Left lobe of liver (tissue), 2 donors: Measurements from ENCODE around the gene ANOS1. TPM values are rescaled to one million over a fixed set of nuclear protein-coding genes. Genes with fewer than 3 reads are reported as not detected.
"Not testable (repeated sequence)": the region's sequence is repeated elsewhere in the genome, so short reads cannot be mapped to it uniquely, and the experiment has no call there.

Source experiments
- ATAC-seq: fragments of 200-7000 bp; cut with Tn5 transposase; one replicate; pipeline ENCODE4 v1.9.1; 2020; ENCODE audit warnings: mild to moderate bottlenecking, moderate library complexity
- DNase-seq: peaks from one replicate; pipeline ENCODE4 v3.0.0-alpha.2; 2020; ENCODE audit warnings: low spot score
- total RNA-seq: library from RNA; stranded (reverse); gene quantifications from one replicate; pipeline ENCODE4 v1.2.1, GENCODE V29; 2021
- donor health status: DM: no; HTN: no; CAD: no; lungs with moderate emphysema.
- donor health status: DM: no; HTN: yes; CAD: no.

Gene ANOS1
- total RNA-seq, 1 donor from 2014 or later = 0.25 TPM

DNA sequence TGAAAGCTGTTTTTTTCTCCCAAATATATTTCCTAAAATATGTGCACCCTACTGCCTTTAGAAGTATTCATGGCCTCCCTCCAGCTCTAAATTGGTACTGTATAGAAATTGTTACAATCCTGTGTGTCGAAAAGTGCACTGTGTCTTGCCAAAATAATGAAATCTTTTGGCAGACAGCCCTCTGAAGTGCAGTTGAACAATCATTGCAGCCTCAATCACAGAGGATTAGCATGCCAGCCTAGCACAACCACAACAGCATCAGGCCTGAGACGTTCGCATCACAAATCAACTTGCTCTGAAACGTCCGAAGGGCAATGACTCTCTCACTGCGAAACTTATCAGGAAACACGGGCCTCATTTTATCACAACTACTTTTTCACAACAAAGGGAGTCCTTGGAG is 99.0 kb downstream of the ANOS1 start:
- no peak for DNase-seq
- no peak for ATAC-seq

DNA sequence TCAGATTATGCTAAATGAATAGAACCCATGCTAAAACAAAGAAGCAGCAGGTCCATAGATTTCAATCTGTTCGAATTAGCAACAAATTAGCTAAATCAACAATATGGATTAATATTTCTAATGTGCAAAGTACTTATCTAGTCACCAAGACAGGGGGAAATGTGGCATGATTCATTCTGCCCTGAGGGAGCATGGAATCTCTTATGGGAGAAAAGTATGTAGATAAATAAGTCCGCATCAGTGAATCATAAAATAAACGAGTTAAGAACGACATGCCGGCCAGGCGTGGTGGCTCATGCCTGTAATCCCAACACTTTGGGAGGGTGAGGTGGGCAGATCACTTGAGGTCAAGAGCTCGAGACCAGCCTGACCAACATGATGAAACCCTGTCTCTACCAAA is 102.1 kb downstream of the ANOS1 start:
- DNase-seq = no peak
- no peak for ATAC-seq

DNA sequence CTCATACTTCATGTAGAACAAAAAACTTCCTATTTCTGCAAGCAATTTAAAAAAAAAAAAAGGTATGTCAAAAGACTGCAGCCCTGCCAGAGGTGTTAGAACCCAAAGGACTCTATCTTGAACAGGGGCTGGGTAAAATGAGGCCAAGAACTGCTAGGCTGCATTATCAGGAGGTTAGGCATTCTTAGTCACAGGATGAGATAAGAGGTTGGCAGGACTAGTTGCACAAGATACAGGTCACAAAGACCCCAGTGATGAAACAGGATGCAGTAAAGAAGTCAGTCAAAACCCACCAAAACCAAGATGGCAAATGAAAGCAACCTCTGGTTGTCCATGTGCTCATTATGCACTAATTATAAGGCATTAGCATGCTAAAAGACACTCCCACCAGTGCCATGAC is 104.1 kb downstream of the ANOS1 start:
- DNase-seq = no peak

DNA sequence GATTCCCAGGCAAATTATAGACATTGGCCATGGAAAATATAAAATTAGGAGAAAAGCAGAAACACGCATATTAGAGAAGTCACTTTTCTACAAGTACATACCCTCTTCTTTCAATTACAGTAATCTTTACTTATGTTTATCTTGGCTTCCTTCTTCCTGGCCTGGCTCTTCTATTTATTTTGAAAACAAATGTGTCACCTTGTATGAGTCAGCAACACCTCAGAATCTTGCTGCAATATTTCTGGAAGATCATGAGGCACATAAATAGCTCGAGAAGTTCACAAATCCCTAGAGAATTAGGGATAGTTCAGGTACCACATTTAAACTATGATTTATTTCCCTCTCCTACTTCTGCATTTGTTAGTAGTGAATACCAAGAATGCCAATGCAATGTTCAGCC is 124.6 kb downstream of the ANOS1 start:
- DNase-seq (no peak), ATAC-seq (no peak)

More for the DNA sequence above, 104.1 kb downstream of the ANOS1 start:
- no peak for ATAC-seq

DNA sequence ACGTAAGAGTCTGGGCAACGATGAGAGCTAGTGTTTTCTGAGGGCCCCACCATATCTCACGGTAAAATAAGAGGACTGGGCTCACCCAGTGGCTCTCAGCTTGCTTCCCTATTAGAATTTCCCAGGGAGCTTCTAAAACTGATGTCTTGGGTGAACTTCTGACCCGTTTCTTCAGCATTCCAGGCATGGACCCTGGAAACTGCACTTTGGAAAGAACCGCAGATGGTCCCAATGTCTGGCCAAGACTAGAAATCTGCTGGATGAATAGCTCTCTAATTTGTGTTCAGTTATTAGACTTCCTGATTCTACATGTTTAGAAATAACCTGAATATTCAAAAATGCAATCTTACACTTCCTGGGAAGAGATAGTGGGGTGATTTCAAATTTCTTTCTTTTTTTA is 127.8 kb downstream of the ANOS1 start:
- ATAC-seq (no peak), DNase-seq (no peak)

DNA sequence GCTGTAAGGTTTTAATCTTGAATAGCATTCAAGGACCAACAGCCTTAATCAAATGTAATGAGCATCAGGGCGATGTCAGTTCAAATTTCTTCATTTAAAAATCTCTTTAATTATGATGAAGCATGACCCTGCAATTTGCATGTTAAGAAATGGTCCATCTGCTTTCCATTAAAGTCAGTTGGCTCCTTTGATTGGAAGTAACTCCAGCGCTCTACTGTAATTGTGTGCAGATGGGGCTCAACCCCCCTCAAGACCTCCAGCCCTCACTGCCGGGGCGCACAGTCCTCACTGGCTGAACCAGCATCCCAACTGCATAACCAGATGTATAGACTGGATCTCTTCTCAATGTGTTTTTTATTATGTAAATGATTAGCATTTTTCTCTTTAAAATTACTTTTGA is 140.4 kb downstream of the ANOS1 start:
- ATAC-seq (no peak), DNase-seq (no peak)

DNA sequence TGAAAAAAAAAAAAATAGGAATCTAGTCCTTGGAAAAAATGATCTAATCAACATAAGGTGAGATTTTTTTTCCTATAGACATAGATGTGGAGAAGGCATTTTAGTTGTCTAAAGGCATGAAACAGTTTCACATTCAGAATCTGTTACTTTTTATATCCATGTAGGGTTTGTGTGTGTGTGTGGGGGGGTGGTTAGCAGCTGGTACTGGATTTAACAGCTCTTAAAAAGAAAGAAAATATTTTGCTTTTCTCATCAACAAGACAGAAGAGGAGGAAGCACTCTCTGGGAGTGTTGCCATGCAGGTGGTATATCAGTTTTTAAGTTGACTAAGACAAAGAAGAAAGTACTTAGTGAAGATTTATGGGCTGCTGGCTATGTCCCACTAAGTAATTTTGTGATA is 145.0 kb downstream of the ANOS1 start:
- ATAC-seq (no peak), DNase-seq (no peak)

DNA sequence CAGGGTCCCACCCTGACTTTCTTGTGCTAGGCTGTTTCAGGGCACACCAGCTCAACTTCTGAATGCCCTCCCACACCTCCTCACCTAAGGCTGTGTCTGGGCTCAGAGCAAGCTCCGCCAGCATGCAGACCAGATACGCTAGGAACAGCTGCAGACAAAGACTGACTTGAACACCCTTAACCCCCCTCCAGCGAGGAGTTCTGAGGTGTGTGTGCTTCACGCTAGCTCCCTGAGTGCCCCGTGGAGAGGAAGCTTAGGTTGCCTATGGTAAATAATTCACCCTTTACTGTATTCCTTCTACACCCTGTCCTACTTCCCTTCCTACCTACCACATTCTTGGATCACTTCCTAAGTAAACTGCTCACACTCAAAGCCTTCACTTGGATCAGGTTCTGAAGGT is 152.3 kb downstream of the ANOS1 start:
- ATAC-seq = no peak
- no peak for DNase-seq

DNA sequence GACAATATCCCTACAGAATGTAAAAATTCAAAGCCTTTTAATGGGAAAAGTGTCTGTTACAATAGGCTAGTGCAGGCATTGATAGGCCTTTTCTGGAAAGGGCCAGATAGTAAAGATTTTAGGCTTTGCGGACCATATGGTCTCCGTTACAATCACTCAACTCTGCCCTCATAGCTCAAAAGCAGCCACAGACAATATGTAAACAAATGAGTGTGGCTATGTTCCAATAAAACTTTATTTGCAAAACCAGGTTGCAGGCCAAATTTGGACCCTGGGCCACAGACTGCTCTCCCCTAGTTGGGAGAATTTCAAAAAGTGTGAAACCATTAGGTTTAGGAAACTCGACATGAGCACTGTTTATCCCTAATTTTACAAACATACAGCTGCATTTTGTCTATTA is 155.1 kb downstream of the ANOS1 start:
- no peak for DNase-seq
- no peak for ATAC-seq

DNA sequence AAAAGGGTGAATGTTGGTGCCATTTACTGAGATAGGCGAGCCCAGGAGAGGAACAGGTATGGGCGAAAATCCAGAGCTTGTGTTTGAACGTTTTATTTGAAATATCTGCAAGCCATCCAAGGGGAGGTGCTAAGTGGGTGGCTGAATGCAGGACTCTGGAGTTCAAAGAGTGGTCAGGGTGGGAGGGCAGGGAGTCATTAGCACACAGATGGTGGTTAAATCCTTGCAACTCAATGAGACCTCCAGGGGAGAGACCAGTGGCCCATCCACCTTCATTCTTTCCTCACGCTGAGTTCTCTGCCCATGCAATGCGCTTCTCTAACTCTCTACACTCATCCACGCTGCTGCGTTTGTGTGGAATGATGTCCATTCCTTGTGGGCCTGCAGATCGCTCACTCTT is 166.2 kb downstream of the ANOS1 start:
- ATAC-seq = no peak
- no peak for DNase-seq

DNA sequence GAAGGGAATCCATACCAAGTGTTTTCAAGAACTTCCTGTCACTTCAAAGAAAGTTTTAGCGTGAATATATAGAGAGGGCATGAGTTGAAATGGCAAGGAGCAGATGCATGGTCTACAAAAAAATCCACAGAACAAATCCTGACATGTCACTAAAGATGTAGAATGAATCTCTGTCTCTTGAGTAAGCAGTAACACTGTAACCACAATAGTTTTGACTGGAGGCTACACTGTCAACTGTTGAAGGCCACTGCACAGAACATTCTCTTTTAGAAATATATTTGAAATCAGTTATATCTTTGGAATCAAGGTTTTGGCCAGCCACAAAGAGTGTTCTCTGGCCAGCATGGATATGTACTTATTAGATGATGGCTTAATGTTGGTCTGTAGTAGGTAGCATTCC is 183.5 kb downstream of the ANOS1 start:
- no peak for ATAC-seq

DNA sequence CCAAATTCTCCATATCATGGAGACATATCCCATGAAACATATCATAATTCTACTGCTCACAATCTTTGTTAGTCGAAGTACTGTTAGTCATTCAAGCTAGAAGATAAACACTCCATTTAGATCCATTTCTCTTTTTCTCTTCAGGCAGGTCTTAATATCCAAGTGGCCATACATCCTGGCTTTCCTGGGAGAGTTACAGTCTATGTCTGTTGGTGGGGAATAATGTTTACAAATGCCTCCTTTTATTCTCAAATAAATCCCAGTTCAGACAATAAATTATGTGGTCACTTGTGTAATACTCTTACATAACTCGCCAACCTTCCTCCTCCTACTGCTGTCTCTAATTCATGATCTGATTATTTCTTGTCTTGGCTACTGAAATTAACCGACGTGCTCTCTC is 185.2 kb downstream of the ANOS1 start:
- ATAC-seq (no peak), DNase-seq (no peak)

More for the DNA sequence above, 183.5 kb downstream of the ANOS1 start:
- DNase-seq = no peak

DNA sequence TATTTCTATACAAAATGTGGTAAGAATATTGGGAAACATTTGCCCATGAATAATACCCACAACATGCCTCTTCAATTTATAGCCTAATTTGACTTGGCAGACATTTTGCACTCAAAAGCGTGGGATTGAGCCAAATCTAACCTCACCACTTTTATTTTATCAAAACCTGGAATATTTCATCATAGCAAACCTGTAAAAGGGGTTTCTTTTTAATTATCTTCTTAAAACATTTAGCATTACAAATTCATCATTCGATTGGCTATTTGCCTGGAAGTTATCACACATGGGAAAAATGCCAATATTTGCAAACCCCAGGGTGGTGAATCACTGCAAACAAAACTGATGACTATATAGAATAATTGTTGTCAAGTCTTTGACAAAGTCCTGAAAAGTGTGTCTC is 211.1 kb downstream of the ANOS1 start:
- DNase-seq = no peak

DNA sequence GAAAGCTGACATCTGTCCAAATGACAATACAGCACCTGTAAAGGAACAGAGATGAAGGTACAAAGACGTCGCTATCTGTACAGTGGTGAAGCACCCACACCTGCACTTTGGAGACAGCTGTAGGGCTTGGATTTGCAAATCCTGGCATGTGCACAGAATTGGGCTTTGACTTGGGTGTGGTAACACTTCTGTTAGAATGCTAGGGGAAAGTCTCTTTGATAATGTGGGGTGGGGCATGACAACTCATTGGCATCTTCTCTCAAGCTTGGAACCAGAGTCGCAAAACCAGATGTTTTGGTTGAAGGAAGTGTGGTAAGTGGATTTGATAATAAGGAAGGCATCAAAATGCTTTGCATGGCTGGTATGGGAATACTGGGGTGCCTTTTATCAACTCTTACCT is 211.8 kb downstream of the ANOS1 start:
- ATAC-seq (no peak), DNase-seq (no peak)

More for the DNA sequence above, 211.1 kb downstream of the ANOS1 start:
- no peak for ATAC-seq

DNA sequence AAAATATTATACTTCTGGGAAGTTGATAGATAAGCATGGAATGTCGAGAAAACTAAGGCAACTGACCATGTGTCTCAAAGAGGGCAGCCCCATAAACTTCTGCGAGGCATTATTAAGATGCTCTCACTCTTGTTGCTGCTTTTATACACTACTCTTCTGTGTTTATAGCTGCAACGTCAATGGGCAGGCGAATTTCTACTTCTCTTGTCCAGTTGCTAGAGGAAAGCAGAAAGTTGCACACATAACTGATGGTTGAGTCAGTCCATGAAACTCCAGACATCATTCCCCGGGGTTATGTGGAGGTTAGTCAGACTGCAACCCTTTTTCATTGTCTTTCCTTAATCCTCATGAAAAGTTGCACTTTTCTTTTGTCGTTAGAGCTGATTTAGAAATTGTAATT is 227.5 kb downstream of the ANOS1 start:
- DNase-seq (no peak), ATAC-seq (no peak)

DNA sequence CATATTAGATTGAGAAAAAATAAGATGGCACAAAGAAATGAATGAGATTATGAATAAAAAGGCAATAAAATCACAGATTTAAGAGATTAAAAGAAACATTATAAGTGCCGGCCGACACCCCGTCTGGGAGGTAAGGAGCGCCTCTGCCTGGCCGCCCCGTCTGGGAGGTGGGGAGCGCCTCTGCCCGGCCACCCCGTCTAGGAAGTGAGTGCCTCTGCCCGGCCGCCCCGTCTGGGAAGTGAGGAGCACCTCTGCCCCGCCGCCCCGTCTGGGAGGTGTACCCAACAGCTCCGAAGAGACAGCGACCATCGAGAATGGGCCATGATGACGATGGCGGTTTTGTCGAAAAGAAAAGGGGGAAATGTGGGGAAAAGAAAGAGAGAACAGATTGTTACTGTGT is 229.8 kb downstream of the ANOS1 start:
- DNase-seq, ATAC-seq: not testable (repeated sequence)

DNA sequence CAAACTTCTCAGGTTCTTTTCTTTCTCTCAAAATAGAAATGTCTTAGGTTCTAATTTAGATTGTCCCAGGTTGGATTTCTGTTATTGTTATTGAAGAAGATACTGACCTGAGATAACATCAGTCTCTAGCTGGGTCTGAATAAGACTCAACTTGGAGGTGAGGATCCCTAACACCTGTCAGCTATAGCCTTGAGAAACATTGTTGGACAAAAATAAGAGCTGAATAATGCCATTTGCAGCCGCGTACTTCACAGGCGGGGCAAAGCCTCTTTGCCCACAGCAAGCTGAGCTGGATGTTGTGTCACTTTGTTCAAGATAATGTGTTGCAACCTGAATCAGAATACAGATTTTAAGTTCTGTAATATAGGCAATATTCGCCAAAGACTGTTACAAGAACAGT is 231.7 kb downstream of the ANOS1 start:
- no peak for DNase-seq
- no peak for ATAC-seq

DNA sequence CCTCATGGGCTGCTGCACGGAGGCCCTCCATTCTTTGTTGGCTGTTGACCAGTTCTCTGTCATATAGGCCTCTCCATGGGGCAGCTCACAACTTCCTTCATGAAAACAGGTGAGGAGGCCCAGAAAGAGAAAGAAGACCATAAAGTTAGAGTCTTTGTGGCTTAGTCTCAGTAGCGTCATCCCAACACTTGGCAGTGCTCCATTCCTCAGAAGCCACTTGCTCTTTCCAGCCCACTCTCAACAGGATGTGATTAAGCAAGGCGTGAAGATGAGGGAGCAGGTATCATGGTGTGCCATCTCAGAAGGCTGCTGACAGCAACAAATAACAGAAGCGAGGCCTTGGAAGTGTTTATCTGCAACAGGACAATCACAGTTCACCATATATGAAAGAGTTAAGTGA is 236.9 kb downstream of the ANOS1 start:
- not testable (repeated sequence) for DNase-seq, ATAC-seq

DNA sequence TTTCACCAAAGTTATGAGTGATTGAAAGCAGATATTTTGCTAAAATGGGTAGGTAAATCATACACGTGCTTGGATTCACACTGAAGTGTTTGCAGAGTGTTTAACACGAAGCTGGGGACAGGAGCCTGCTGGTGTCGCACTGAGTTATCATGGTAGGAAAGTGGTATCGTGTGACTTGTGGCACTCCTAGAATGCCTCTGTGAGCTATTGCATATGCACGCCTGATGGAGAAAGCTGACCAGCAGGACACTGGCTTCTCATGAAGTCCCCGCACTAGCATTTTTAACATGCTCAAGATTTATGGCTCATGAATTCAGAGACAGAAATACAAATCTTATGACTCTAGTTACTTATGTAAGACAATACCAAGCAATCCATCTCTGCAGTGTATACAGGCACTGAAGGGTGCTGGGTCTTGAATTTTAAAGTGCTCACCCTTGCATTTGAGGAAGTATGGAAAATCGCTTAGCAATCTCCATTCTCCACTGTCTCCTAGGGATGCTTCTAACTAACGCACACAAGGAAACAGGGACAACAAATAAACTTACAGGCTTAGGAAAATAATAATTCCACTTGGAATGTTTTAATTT is 247.5 kb downstream of the ANOS1 start:
- DNase-seq (no peak), ATAC-seq (no peak)
